Nephron progenitor cell (in vitro differentiated cells): ENCODE measurements around the gene RALB.
A peak's percentile ranks its signal among the peaks of the same experiment; 100 is the strongest.

ENCODE experiments used
- DNase-seq: peaks from one replicate; pipeline ENCODE4 v3.0.0; 2021
- H3K27ac Mint-ChIP-seq: 2 replicates; pipeline ENCODE4 v1.8.0; 2021; ENCODE audit warnings: mild to moderate bottlenecking, moderate library complexity, mixed read lengths
- H3K27me3 Mint-ChIP-seq: 2 replicates; pipeline ENCODE4 v1.8.0; 2021; ENCODE audit warnings: mild to moderate bottlenecking, low read depth, mixed read lengths; ENCODE audit not compliant: poor library complexity
- H3K36me3 Mint-ChIP-seq: 2 replicates; pipeline ENCODE4 v1.8.0; 2021; ENCODE audit warnings: low read depth, mixed read lengths
- H3K4me1 Mint-ChIP-seq: 2 replicates; pipeline ENCODE4 v1.8.0; 2021; ENCODE audit warnings: mixed read lengths
- H3K4me3 Mint-ChIP-seq: 2 replicates; pipeline ENCODE4 v1.8.0; 2021; ENCODE audit warnings: mild to moderate bottlenecking, moderate library complexity, mixed read lengths
- H3K9me3 Mint-ChIP-seq: 2 replicates; pipeline ENCODE4 v1.8.0; 2021; ENCODE audit warnings: mild to moderate bottlenecking, moderate library complexity, mixed read lengths
- CTCF ChIP-seq: fragments of 200-600 bp; sonication (generic); IDR thresholded peaks from 2 replicates; pipeline ENCODE4 v1.5.0; 2021; ENCODE audit warnings: antibody characterized with exemption

Gene RALB

GRCh38 chr2:120287183-120288015 is 34.7 kb downstream of the RALB start:
- H3K9me3 Mint-ChIP-seq = no peaks in the 10 kb centered on the region
- no peak overlapping the region for H3K4me3 Mint-ChIP-seq
- no peaks in the 10 kb centered on the region for H3K4me1 Mint-ChIP-seq
- no peak for DNase-seq
- H3K27me3 Mint-ChIP-seq = peaks cover 3% of the 10 kb centered on the region
- H3K36me3 Mint-ChIP-seq = peaks cover 33% of the 10 kb centered on the region
- no peak for TF ChIP-seq CTCF
- H3K27ac Mint-ChIP-seq = peak overlapping the region; percentile 47

- peaks cover 33% of the 10 kb centered on the region for H3K36me3 Mint-ChIP-seq
- H3K27me3 Mint-ChIP-seq = peaks cover 3% of the 10 kb centered on the region
- TF ChIP-seq CTCF = no peak
- no peak overlapping the region for H3K27ac Mint-ChIP-seq
- peaks cover 4% of the 10 kb centered on the region for H3K4me1 Mint-ChIP-seq
- DNase-seq = no peak
- H3K9me3 Mint-ChIP-seq = no peaks in the 10 kb centered on the region
- no peak overlapping the region for H3K4me3 Mint-ChIP-seq
Measured at GRCh38 chr2:120288016-120288373, 35.3 kb downstream of the RALB start.

- TF ChIP-seq CTCF = no peak
- H3K4me3 Mint-ChIP-seq = no peak overlapping the region
- DNase-seq = no peak
- H3K27ac Mint-ChIP-seq = no peak overlapping the region
- H3K9me3 Mint-ChIP-seq = no peaks in the 10 kb centered on the region
- peaks cover 14% of the 10 kb centered on the region for H3K4me1 Mint-ChIP-seq
- peaks cover 36% of the 10 kb centered on the region for H3K36me3 Mint-ChIP-seq
- H3K27me3 Mint-ChIP-seq = peaks cover 3% of the 10 kb centered on the region
Measured at GRCh38 chr2:120289221-120289906, 36.7 kb downstream of the RALB start.

- Mint-ChIP-seq H3K4me1 (peaks cover 14% of the 10 kb centered on the region), H3K27me3 (peaks cover 3% of the 10 kb centered on the region), H3K4me3 (no peak overlapping the region), H3K27ac (no peak overlapping the region), H3K9me3 (no peaks in the 10 kb centered on the region), H3K36me3 (peaks cover 35% of the 10 kb centered on the region)
- TF ChIP-seq CTCF = no peak
- no peak for DNase-seq
Measured at GRCh38 chr2:120290737-120291136, 38.1 kb downstream of the RALB start.

- Mint-ChIP-seq H3K4me1 (peaks cover 14% of the 10 kb centered on the region), H3K27ac (peak overlapping the region; percentile 14), H3K36me3 (peaks cover 37% of the 10 kb centered on the region), H3K27me3 (peaks cover 3% of the 10 kb centered on the region), H3K4me3 (no peak overlapping the region), H3K9me3 (no peaks in the 10 kb centered on the region)
- no peak for DNase-seq
- no peak for TF ChIP-seq CTCF
Measured at GRCh38 chr2:120291401-120292311, 39.0 kb downstream of the RALB start.
